ENCODE results near the gene BCL2L2.

DNA sequence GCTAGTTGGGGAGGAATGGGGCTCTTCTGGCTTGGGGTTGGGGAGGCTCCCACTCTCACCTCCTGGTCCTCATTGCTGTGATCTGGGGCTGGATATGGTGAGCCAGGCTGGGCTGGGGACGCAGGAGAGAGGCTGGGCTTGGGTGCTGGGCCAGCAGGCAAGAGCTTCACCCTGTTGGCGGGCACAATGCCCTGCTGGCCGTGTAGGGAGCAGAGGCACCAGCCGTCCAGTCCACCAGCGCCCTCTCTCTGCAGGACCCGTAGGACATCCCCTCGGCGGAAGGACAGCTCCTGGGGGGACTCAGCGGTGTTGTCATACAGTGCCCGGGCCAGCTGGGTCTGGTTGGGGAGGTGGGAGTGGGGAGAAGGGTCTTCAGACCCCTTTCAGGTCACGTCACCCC is 53.9 kb downstream of the BCL2L2 start:
- TF ChIP-seq EP300 (IDR thresholded peaks at IDR 0.05): no peak
- no peak for TF ChIP-seq POLR2A (IDR thresholded peaks at IDR 0.05)
- TF ChIP-seq, protein P1, sequence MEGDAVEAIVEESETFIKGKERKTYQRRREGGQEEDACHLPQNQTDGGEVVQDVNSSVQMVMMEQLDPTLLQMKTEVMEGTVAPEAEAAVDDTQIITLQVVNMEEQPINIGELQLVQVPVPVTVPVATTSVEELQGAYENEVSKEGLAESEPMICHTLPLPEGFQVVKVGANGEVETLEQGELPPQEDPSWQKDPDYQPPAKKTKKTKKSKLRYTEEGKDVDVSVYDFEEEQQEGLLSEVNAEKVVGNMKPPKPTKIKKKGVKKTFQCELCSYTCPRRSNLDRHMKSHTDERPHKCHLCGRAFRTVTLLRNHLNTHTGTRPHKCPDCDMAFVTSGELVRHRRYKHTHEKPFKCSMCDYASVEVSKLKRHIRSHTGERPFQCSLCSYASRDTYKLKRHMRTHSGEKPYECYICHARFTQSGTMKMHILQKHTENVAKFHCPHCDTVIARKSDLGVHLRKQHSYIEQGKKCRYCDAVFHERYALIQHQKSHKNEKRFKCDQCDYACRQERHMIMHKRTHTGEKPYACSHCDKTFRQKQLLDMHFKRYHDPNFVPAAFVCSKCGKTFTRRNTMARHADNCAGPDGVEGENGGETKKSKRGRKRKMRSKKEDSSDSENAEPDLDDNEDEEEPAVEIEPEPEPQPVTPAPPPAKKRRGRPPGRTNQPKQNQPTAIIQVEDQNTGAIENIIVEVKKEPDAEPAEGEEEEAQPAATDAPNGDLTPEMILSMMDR (IDR thresholded peaks at IDR 0.05): no peak
